Measurements from ENCODE around the gene HAP1.
A peak's percentile ranks its signal among the peaks of the same experiment; 100 is the strongest.
"Not testable (repeated sequence)": the region's sequence is repeated elsewhere in the genome, so short reads cannot be mapped to it uniquely, and the experiment has no call there.

The HAP1 gene

DNA sequence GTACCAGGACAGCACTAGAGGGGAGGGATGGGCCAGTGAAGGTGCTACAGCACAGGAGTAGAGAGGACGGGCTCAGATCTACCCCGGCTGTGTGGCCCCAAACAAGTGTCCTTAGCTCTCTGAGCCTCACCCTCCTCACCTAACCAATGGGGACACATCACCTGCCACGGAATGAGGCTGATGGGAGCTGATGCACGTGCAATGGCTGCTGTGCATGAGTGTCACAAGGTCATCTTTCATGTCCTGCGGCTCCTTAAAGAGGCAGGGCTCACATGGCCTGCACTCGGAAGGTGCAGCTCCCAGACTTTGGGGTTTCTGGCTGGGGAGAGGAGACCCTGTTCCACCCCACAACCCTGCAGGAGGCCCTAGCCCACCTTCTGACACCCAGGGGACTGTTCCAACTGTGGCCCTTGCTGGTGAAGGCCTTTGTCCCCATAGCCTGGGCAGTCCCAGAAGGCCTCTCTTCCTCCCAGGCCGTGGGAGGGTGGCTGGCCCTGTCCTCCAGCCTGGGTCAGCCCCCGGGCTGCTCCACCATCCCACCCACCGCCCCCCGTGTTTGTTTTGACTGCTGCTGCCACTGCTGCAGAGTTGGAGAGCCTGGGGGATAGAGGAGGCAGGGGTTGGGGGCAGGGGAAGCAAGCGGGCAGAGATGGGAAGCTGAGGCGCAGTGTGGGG lies 10.5 kb downstream of the HAP1 start:
- no peak for DNase-seq

- no peak for DNase-seq
Measured at GRCh38 chr17:41722231-41722630, 12.2 kb downstream of the HAP1 start.

- DNase-seq, result no peak
Measured at GRCh38 chr17:41718287-41718645, 16.2 kb downstream of the HAP1 start.

GRCh38 chr17:41717408-41718286 lies 16.8 kb downstream of the HAP1 start:
- DNase-seq, result peak; percentile 62 to 80 (median 72)

- no peak for DNase-seq
Measured at GRCh38 chr17:41711669-41712400, 22.6 kb downstream of the HAP1 start, which contains the start of gene GAST. GAST (plus strand) TSS chr17:41712331; CDS start chr17:41715437, 3,106 bp downstream.

GRCh38 chr17:41710472-41711090 lies 23.9 kb downstream of the HAP1 start:
- DNase-seq, result no peak

GRCh38 chr17:41707803-41708669 lies 26.4 kb downstream of the HAP1 start:
- no peak for DNase-seq

GRCh38 chr17:41705271-41705991 lies 29.0 kb downstream of the HAP1 start:
- no peak for DNase-seq

DNA sequence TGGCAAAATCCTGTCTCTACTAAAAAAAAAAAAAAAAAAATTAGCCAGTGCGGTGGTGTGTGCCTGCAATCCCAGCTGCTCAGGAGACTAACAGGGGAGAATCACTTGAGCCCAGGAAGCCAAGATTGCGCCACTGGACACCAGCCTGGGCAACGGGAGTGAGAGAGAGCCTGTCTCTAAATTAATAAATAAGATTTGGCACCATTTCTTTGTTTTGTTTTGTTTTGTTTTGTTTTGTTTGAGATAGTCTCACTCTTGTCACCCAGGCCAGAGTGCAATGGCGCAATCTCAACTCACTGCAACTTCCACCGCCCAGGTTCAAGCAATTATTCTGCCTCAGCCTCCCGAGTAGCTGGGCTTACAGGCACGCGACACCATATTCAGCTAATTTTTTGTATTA lies 31.7 kb downstream of the HAP1 start:
- DNase-seq, result no peak

- DNase-seq, result not testable (repeated sequence)
Measured at GRCh38 chr17:41700843-41701242, 33.6 kb downstream of the HAP1 start.

- peak; percentile 88 to 95 (median 94) for DNase-seq
Measured at GRCh38 chr17:41697122-41697962, 37.1 kb downstream of the HAP1 start.

DNA sequence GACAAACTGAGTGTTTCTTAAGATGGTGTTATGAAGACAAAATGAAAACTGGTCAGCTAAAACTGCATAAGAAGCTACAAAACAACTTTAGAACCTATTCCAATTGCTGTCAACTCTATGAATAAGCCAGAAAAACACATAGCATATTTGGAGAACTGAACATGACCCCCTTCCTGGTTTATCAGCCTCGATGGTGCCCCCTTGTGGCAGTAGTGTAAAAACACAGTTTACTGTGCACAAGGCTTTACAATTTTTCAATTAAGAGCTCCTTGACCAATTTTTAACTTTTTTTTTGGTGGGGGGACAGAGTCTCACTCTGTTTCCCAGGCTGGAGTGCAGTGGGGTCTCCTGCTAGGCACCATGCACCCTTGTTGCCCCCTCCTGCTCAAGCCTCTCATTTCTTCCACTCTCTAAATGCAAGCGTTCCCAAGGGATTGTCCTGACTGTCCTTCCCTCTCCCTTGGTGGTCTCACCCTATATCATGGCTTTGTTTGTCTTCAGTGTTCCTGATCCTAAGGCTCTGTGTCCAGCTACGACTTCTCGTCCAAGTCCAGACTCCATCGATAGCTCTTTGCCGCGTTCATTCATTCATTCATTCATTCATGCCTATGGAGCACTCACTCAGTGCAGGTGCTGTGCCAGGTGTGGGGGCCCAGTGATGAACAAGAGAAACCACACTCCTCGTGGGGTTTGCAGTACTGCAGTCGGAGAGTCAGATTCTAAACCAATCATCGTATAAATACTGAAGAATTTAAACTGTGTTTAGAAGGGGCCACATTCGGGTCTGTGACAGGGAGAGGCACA lies 38.3 kb downstream of the HAP1 start:
- DNase-seq, result peak; percentile 85 to 95 (median 92)

GRCh38 chr17:41695134-41695661 lies 39.2 kb downstream of the HAP1 start:
- no peak for DNase-seq

DNA sequence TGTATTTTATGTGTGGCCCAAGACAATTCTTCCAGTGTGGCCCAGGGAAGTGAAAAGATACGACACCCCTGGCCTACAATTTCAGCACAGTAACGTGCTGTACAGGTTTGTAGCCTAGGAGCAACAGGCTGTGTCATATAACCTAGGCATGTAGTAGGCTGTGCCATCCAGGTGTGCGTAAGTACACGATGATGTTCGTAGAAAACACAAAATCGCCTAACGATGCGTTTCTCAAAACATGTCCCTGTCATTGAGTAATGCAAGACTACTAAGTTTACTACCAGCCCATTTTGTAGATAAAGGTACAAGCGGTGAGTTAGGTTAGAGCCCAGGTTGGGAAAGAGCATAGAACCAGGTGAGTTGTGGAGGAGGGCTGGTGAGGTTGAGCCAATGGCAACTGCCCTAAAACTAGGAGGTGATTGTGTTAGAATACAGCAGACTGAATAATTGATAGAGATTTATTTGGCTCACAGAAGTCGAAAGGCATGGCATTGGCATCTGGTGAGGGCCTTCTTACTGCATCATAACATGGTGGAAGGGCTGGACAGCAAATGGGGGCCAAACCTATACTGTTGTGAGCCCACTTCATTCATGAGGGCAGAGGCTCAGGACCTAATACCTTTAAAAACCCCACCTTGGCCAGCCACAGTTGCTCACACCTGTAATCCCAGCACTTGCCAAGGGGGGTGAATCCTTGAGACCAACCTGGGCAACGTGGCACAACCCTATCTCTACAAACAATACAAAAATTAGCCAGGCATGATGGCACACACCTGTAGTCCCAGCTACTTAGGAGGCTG lies 41.5 kb downstream of the HAP1 start:
- peak in 2 of 4 experiments; percentile 21 for DNase-seq

DNA sequence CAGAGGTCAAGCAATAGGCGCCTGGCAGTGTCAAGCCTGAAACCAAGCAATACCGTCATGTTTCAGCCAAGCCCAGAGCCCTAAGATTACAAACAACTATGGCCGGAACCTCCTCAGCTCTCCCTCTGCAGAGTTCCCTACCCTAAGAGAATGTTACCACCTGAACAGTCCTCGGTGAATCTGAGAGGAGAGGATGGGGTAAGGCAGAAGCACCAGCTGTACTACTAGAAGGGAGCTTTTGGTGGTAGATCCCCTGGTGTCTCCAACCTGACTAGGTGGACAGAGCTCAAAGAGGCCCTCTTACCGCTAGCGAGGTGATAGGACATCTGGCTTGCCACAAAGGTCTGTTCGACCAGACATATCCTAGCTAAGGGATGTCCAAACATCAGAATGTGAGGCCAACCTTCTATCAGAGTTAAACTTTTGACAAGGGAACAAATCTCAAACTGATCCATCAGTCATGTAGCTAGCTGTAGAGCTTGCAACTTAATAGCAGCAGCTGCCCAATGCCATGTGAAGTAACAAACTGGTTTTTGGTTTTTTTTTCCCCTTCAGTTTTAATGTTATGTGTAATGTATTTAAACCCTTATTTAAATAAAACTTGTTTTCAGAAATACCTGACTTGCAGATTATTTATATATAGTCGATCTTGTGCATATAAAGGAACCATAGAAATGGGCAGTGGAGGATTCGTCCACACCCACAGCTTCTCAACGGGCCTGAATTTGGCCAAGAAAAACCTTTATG lies 43.2 kb downstream of the HAP1 start:
- DNase-seq, result peak in 1 of 4 experiments; percentile 19

DNA sequence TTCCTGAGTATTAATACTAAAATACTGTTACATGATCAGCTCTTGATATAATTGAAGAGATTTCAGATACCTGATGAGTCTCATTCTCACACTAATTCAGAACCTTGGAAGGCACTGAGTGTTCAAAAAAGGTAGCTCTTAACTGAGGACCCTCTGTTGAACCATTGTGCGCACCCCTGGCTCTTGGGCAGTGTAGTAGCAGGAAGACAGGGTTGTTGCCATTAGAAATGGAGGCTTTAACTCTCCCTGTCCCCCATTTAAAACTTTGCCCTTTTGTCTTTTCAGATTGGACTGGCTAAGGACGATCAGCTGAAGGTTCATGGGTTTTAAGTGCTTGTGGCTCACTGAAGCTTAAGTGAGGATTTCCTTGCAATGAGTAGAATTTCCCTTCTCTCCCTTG lies 43.9 kb downstream of the HAP1 start:
- no peak for DNase-seq
